Measurements from ENCODE around the gene ZER1. TPM values are rescaled to one million over a fixed set of nuclear protein-coding genes. Genes with fewer than 3 reads are reported as not detected.
A peak's percentile ranks its signal among the peaks of the same experiment; 100 is the strongest.

The ZER1 gene
- 10.5 and 13.2 TPM in 2 replicates for total RNA-seq (2014; rRNA removed; shearing (Covaris generic))

DNA sequence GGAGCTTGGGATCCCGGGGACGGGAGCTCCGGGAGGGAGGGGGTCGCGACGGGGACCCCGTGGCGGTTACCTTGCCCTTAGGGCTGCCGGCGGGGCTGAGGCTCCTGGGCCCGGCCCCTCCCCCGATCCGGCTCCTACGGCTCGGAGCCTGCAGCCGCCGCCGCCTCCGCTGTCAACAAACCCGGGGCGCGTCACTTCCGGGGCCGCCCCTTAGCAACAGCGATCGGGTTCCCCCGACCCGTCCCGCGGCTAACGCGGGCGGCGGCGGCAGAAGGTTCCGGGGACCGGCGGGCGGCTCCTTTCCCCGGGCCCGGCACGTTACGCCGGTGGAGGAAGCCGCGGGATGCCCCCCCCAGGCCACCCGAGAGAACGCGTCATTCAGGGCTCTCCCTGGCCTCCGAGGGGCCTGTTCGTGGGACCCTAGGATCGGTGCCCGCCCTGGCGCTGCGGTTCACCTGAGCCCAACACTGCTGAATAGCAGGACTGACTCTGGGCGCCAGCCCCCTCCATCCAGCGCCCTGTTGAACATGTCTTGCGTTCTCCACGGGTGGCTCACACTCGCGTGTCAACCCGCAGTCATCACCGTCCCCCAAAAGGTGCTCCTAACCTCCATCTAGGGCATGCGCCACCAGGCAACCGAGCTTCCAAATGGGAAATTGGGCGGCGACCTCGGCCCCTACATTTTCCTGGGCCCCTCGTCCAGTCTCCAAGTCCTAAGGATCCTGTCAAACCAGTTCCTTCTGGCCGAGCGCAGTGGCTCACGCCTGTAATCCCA lies at the start of gene ZER1:
Gene ZER1 (minus strand): TSS at position 183 of the 775 bp plus-strand sequence. CDS start 16,362 bp downstream, outside the sequence.
- Histone ChIP-seq H3K9me3 (replicated peaks) (peaks cover 4% of the 10 kb centered on the region; the same call in 1 of the 2 replicates), H3K4me3 (peak within 1 kb of the TSS; percentile 69)

DNA sequence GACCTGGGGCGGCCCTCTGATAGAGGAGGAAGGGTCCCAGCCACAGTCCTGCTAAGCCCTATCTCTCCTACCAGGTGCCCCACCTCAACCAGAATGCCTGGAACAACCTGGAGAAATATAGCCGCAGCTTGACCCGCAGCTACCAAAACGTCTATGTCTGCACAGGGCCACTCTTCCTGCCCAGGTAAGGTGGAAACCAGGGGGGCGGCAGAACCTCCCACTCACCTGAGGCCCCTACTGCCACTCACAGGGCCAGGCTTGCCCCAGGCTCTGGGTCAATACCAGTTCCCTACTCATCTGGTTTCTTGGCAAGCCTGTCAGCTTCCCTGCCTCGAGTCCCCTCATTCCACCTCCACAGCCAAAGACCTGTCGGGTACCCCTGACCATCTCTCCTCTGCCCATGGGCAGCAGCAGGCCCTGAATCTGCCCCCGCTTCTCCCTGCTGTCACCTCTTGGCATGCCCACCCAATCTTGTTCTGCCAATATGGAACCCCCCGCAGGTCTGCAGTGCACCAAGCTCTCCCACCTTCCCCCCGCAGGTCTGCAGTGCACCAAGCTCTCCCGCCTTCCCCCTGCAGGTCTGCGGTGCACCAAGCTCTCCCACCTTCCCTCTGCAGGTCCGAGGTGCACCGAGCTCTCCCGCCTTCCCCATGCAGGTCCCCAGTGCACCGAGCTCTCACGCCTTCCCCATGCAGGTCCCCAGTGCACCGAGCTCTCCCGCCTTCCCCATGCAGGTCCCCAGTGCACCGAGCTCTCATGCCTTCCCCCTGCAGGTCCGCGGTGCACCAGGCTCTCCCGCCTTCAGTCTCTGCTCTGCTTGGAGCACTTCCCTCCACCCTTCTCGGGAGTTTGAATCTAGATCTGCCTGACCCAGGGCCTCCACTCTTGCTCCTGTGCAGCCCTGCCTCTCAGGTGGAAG lies 49.2 kb upstream of the ZER1 start:
- Histone ChIP-seq H3K27me3 (replicated peaks) (no peaks in the 10 kb centered on the region), H3K4me3 (no peak overlapping the region), H3K27ac (no peak overlapping the region), H3K9me3 (replicated peaks) (no peaks in the 10 kb centered on the region), H3K36me3 (peaks cover 54% of the 10 kb centered on the region), H3K4me1 (replicated peaks) (peaks cover 8% of the 10 kb centered on the region)
- DNase-seq (ENCODE audit: low read depth in 1 of 2, low spot score in 2 of 2), result no peak

More for the DNA sequence above, at the start of gene ZER1:
- Histone ChIP-seq H3K4me1 (replicated peaks) (peaks cover 16% of the 10 kb centered on the region), H3K27ac (peak within 1 kb of the TSS; percentile 87), H3K27me3 (replicated peaks) (no peaks in the 10 kb centered on the region), H3K36me3 (peaks cover 4% of the 10 kb centered on the region; the same call in 1 of the 2 replicates)
- DNase-seq (ENCODE audit: low read depth in 1 of 2, low spot score in 2 of 2), result peak; percentile 83 to 85

DNA sequence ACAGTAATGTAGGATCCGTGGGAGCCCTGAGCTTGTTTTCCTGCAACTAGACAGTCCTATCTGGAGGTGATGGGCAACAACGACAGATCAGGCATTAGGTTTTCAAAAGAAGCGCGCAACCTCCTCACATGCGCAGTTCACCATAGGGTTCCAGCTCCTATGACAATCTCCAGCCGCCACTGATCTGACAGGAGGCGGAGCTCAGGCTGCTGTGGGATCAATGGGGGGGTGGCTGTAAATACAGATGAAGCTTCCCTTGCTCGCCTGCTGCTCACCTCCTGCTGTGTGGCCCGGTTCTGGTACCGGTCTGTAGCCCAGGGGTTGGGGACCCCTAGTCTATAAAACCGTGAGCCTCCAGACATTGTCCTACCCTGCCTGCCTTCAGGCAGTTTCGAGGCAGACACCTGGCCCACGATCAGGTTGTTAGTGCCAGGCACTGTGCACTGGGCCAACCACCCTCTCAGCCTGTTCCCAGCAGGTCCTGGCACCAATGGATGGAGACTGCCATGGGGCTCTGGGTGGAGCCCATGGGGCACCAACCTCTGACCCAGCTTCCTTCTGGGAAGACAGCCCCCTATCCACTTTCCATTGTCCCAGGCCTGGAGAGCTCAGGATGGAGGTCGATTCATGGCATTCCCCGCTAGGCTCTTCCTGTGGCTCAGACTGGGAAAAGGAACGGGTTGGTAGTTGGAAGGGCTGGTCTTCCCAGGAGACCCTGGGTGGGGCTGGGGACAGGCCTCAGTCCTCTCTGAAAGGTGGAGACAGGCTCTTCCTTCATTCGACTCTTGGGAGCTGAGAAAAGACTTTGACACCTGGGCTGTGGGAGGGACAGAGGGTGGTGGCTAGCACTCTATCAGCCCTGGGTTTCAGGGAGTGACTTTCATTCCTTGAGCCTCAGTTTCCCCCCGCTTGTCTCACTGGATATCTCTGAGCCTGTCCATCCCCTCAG lies 48.3 kb upstream of the ZER1 start:
- Histone ChIP-seq H3K27ac (no peak overlapping the region), H3K4me3 (no peak overlapping the region), H3K27me3 (replicated peaks) (no peaks in the 10 kb centered on the region), H3K9me3 (replicated peaks) (no peaks in the 10 kb centered on the region), H3K4me1 (replicated peaks) (peaks cover 8% of the 10 kb centered on the region), H3K36me3 (peaks cover 45% of the 10 kb centered on the region)
- DNase-seq (ENCODE audit: low read depth in 1 of 2, low spot score in 2 of 2), result no peak

DNA sequence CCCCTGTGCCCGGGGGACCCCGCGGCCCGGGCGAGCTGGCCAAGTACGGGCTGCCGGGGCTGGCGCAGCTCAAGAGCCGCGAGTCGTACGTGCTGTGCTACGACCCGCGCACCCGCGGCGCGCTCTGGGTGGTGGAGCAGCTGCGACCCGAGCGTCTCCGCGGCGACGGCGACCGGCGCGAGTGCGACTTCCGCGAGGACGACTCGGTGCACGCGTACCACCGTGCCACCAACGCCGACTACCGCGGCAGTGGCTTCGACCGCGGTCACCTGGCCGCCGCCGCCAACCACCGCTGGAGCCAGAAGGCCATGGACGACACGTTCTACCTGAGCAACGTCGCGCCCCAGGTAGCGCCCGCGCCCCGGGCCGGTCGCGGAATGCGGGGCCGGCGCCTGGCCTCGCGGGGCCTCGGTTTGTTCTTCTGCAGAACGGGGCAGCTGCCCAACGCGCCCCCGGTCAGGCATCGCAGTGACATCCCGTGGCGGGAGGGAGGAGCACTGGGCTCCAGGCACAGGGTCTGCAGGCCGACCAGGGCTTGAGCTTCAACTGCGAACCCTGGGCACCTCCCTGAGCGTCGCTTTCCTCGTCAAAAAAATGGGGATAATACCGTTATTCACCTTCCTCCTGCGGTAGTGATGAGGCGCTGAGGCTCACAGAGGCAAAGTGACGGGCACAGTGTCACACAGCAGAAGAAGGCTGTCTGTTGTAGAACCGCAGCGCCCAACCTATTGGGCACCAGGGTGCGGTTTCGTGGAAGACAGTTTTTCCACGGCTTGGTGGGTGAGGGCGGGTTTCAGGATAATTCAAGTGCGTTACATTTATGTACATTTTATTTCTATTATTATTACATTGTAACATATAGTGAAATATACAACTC lies 47.4 kb upstream of the ZER1 start:
- Histone ChIP-seq H3K4me1 (replicated peaks) (peaks cover 8% of the 10 kb centered on the region), H3K36me3 (peaks cover 36% of the 10 kb centered on the region), H3K9me3 (replicated peaks) (no peaks in the 10 kb centered on the region), H3K27me3 (replicated peaks) (no peaks in the 10 kb centered on the region), H3K27ac (no peak overlapping the region), H3K4me3 (peak overlapping the region; percentile 57)
- DNase-seq (ENCODE audit: low read depth in 1 of 2, low spot score in 2 of 2), result peak in 1 of 2 experiments; percentile 21

DNA sequence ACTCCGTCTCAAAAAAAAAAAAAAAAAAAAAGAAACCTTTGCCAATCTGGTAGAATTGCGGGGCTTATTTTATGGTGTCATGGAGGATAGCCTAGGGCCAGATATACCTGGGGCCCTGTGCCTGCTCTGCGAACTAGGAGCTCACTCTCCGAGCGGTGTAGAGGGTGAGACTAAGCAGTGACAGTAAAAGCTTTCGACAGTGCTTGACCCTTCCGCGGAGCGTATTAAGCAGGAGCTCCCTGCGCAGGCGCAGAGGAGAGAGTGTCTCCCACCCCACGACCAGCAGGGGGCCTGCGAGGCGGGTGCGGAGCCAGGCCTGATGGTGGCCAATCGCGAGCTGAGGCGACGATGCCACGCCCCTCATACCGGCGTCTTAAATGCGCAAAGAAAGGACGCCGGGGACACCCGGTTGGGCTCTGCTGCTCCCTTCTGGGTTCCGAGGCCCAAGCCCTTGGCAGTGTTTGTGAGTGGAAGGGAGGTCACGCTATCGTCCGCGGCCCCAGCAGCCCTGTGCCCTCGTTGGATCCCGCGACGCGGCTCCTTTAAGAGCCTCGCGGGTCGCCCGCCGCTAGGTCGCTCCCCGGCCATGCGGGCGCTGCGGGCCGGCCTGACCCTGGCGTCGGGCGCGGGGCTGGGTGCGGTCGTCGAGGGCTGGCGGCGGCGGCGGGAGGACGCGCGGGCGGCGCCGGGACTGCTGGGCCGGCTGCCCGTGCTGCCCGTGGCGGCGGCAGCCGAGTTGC lies 46.5 kb upstream of the ZER1 start, which contains the start of gene ENDOG:
Gene ENDOG (plus strand): TSS at position 402 of the 740 bp plus-strand sequence. CDS start 185 bp downstream, at position 587.
- Histone ChIP-seq H3K27me3 (replicated peaks) (no peaks in the 10 kb centered on the region), H3K36me3 (peaks cover 29% of the 10 kb centered on the region), H3K27ac (no peak within 1 kb of the TSS), H3K4me1 (replicated peaks) (peaks cover 8% of the 10 kb centered on the region), H3K9me3 (replicated peaks) (no peaks in the 10 kb centered on the region), H3K4me3 (peak within 1 kb of the TSS; percentile 57)
- peak; percentile 94 to 95 for DNase-seq (ENCODE audit: low read depth in 1 of 2, low spot score in 2 of 2)

DNA sequence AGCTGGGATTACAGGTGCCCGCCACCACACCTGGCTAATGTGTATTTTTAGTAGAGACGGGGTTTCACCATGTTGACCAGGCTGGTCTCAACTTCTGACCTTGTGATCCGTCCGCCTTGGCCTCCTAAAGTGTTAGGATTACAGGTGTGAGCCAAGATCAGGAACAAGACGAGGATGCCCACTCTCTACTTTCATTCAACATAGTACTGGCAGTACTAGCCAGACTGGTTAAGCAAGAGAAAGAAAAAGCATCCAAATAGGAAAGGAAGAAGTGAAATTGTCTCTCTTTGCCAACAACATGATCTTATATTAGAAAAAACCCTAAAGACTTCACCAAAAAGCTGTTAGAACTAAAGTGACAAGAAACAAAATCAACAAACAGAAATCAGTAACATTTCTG lies 39.1 kb upstream of the ZER1 start:
- H3K36me3 ChIP-seq, result peaks cover 15% of the 10 kb centered on the region
- no peaks in the 10 kb centered on the region for H3K4me1 ChIP-seq (replicated peaks)
- no peak for DNase-seq (ENCODE audit: low read depth in 1 of 2, low spot score in 2 of 2)
- no peaks in the 10 kb centered on the region for H3K27me3 ChIP-seq (replicated peaks)
- no peak overlapping the region for H3K27ac ChIP-seq
- H3K9me3 ChIP-seq (replicated peaks), result no peaks in the 10 kb centered on the region
- H3K4me3 ChIP-seq, result no peak overlapping the region

DNA sequence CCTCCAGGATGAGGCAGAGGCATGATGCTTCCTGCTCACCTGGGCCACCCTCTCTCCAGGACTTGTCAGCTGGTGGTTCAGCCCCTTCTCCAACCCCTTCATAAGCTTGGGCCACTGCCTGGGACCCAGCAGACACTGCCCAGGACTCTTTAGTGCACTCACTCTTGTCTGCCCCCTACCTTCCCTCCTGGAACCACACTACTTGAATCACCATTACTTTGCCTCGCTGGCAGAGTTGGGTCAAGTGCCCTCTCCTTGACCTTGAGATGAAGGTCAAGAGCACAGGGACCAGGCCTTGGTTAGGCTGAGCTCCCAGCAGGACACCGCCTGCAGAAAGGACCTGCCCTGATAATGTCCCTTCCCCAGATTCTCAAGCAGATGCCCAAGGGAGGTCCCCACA lies 38.1 kb upstream of the ZER1 start:
- Histone ChIP-seq H3K4me3 (no peak overlapping the region), H3K9me3 (replicated peaks) (no peaks in the 10 kb centered on the region), H3K36me3 (peaks cover 19% of the 10 kb centered on the region), H3K27me3 (replicated peaks) (no peaks in the 10 kb centered on the region), H3K27ac (no peak overlapping the region), H3K4me1 (replicated peaks) (no peaks in the 10 kb centered on the region)
- DNase-seq (ENCODE audit: low read depth in 1 of 2, low spot score in 2 of 2), result no peak

DNA sequence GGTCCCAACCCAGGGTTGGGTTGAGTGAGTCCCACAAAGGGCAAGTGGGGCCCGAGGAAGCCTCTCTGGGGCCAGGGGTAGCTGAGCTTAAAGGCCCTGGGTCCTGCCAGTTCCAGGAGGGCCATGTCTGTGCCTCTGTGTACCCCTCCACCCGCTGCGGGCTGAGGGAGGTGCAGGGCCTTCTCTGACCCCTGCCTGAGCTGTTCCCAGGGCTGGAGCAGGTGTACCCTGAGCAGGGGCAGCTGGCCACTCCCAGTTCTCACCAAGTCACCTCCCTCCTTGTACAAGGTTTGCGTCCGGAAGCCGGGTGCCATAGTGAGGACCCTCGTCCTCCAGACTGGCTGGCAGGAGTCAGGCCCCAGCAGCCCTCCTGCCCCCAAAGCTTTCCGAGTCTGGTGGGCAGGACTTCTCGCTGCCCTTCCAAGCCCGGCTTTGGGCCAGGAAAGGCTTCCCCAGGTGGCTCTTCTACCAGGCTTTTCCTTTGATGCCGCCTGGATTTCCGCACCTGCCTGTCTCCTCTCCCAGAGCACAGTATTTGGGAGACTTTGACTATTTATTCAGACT lies 37.4 kb upstream of the ZER1 start:
- no peaks in the 10 kb centered on the region for H3K4me1 ChIP-seq (replicated peaks)
- H3K27me3 ChIP-seq (replicated peaks), result no peaks in the 10 kb centered on the region
- no peaks in the 10 kb centered on the region for H3K9me3 ChIP-seq (replicated peaks)
- H3K4me3 ChIP-seq, result no peak overlapping the region
- no peak for DNase-seq (ENCODE audit: low read depth in 1 of 2, low spot score in 2 of 2)
- H3K36me3 ChIP-seq, result peaks cover 19% of the 10 kb centered on the region
- no peak overlapping the region for H3K27ac ChIP-seq

DNA sequence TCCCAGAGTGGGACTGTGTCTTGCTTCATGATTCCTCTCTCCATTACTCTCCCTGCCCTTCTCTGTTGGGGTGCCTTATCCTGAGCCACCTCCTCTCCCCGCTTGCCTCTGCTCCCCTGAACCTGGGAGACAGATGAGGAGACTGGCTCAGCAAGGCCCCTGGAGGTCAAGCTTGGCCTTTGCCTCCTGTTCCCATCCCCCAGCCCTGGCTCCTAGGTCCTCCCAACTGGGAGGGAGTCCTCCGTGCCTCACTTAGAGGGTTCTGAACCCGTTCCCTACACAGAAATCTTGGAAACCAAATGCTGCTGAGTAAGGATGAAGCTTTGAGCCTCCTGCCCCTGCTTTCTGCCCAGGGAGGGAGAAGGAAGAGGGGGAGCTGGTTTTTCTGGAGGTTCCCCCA lies 36.8 kb upstream of the ZER1 start:
- Histone ChIP-seq H3K4me1 (replicated peaks) (no peaks in the 10 kb centered on the region), H3K36me3 (peaks cover 24% of the 10 kb centered on the region), H3K27me3 (replicated peaks) (no peaks in the 10 kb centered on the region), H3K27ac (no peak overlapping the region), H3K4me3 (no peak overlapping the region), H3K9me3 (replicated peaks) (no peaks in the 10 kb centered on the region)
- DNase-seq (ENCODE audit: low read depth in 1 of 2, low spot score in 2 of 2), result no peak

DNA sequence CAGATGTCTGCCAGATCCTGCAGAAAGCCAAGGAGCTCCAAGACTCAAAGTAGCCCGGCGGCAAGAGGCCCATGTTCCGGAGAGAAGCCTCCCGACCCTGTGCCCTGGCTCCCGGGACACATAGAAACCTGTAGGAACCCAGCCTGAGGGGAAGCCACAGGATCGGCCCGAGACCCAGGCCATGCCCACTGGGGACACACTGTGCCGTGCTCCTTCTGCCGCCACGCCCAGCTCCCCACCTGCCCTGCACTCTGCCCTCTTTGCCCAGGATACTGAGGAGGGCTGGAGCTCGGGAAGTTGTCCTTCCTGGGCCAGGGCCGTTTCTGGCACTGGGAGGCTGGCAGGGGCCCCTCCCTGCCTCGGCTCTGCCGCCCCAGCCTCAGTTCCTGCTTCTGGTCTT lies 36.1 kb upstream of the ZER1 start:
- H3K9me3 ChIP-seq (replicated peaks), result no peaks in the 10 kb centered on the region
- H3K4me3 ChIP-seq, result no peak overlapping the region
- H3K4me1 ChIP-seq (replicated peaks), result no peaks in the 10 kb centered on the region
- no peak overlapping the region for H3K27ac ChIP-seq
- no peak for DNase-seq (ENCODE audit: low read depth in 1 of 2, low spot score in 2 of 2)
- no peaks in the 10 kb centered on the region for H3K27me3 ChIP-seq (replicated peaks)
- H3K36me3 ChIP-seq, result peaks cover 31% of the 10 kb centered on the region

DNA sequence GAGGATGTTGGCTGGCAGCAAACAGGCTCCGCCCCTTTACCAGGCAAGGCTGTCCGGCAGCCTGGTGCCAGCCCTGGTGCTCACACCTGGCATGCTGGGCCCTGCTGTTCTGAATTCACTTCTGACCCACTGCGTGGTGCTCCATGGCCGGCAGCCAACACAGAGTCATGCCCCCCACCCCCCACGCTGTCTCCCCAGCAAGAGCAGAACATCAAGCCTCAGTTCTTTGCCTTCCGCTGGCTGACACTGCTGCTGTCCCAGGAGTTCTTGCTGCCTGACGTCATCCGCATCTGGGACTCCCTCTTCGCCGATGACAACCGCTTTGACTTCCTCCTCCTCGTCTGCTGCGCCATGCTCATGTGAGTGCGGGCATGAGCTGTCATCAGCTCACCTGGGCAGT lies 33.9 kb upstream of the ZER1 start:
- H3K4me1 ChIP-seq (replicated peaks), result no peaks in the 10 kb centered on the region
- no peak overlapping the region for H3K4me3 ChIP-seq
- no peaks in the 10 kb centered on the region for H3K27me3 ChIP-seq (replicated peaks)
- DNase-seq (ENCODE audit: low read depth in 1 of 2, low spot score in 2 of 2), result no peak
- H3K27ac ChIP-seq, result no peak overlapping the region
- no peaks in the 10 kb centered on the region for H3K9me3 ChIP-seq (replicated peaks)
- H3K36me3 ChIP-seq, result peaks cover 48% of the 10 kb centered on the region

DNA sequence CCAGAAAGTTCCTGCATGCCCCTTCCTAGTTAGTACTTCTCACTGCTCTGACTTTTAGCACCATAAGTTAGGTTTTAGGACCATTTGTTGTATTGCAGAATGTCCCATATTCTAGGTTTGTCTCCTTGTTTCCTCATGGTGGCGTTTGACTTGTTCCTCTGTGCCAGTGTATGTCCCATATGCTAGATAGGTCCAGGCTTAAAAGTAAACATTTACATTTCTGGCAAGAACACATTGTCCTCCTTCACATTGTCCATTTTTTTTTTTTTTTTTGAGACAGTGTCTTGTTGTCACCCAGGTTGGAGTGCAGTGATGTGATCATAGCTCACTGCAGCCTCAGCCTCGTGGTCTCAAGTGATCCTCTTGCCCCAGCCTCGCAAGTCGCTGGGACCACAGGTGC lies 30.8 kb upstream of the ZER1 start:
- Histone ChIP-seq H3K27ac (no peak overlapping the region), H3K9me3 (replicated peaks) (no peaks in the 10 kb centered on the region), H3K4me3 (no peak overlapping the region), H3K36me3 (peaks cover 72% of the 10 kb centered on the region), H3K4me1 (replicated peaks) (no peaks in the 10 kb centered on the region), H3K27me3 (replicated peaks) (no peaks in the 10 kb centered on the region)
- DNase-seq (ENCODE audit: low read depth in 1 of 2, low spot score in 2 of 2), result no peak

All from SJSA1 (cell line).